ENCODE measurements around the gene GPR176.

DNA sequence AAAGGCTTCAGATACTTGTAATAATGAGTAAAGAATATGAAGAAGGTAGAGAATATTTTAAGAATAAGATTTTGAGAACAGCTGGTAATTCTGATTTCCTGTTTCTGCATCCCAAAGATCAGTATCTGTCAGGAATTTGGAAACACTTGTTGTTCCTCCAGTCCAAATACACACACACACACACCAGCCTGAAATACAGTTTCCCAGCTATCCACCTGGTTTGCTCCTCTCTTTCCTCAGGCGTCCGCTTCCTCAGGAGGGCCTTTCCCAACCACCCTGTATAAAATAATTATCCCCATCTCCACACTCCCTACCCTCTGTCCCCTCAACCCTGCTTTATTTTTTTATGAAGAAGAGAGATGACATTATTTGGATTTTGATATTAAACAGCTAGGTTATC, 135.4 kb downstream of the GPR176 start:
- TF ChIP-seq, protein P1, sequence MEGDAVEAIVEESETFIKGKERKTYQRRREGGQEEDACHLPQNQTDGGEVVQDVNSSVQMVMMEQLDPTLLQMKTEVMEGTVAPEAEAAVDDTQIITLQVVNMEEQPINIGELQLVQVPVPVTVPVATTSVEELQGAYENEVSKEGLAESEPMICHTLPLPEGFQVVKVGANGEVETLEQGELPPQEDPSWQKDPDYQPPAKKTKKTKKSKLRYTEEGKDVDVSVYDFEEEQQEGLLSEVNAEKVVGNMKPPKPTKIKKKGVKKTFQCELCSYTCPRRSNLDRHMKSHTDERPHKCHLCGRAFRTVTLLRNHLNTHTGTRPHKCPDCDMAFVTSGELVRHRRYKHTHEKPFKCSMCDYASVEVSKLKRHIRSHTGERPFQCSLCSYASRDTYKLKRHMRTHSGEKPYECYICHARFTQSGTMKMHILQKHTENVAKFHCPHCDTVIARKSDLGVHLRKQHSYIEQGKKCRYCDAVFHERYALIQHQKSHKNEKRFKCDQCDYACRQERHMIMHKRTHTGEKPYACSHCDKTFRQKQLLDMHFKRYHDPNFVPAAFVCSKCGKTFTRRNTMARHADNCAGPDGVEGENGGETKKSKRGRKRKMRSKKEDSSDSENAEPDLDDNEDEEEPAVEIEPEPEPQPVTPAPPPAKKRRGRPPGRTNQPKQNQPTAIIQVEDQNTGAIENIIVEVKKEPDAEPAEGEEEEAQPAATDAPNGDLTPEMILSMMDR (IDR thresholded peaks at IDR 0.05; ENCODE audit: poor library complexity): no peak
- TF ChIP-seq EZH2 (IDR thresholded peaks at IDR 0.05; ENCODE audit: borderline replicate concordance): no peak
